RWPE2 (cell line): ENCODE data around the gene PPP1R26.

Experiments used
- ATAC-seq: fragments of 200-7000 bp; cut with Tn5 transposase; 3 replicates; pipeline ENCODE4 v1.9.1; 2021; ENCODE audit warnings: low read depth
- DNase-seq: peaks from one replicate; pipeline ENCODE4 v3.0.0-alpha.2; 2020; ENCODE audit warnings: low spot score
- H3K27ac ChIP-seq: fragments of 450-650 bp; 2 replicates; pipeline ENCODE4 v1.5.1; 2017; ENCODE audit warnings: mild to moderate bottlenecking; ENCODE audit not compliant: poor library complexity, severe bottlenecking
- H3K27me3 ChIP-seq: fragments of 250-450 bp; sonication (Bioruptor Pico); 2 replicates; pipeline ENCODE4 v1.5.1; 2021; ENCODE audit warnings: mild to moderate bottlenecking, moderate library complexity; ENCODE audit not compliant: insufficient read depth, poor library complexity, severe bottlenecking
- H3K36me3 ChIP-seq: fragments of 250-450 bp; sonication (Bioruptor Pico); 2 replicates; pipeline ENCODE4 v1.5.1; 2020; ENCODE audit warnings: low read depth, mild to moderate bottlenecking, moderate library complexity
- H3K4me1 ChIP-seq: fragments of 250-450 bp; sonication (Bioruptor Pico); 2 replicates; pipeline ENCODE4 v1.5.1; 2021; ENCODE audit warnings: mild to moderate bottlenecking, moderate library complexity; ENCODE audit not compliant: insufficient read depth, poor library complexity, severe bottlenecking
- H3K4me3 ChIP-seq: fragments of 250-450 bp; sonication (Bioruptor Pico); 2 replicates; pipeline ENCODE4 v1.5.1; 2021; ENCODE audit warnings: mild to moderate bottlenecking, moderate library complexity; ENCODE audit not compliant: severe bottlenecking
- H3K9me3 ChIP-seq: fragments of 250-450 bp; sonication (Bioruptor Pico); 2 replicates; pipeline ENCODE4 v1.5.1; 2021; ENCODE audit warnings: mild to moderate bottlenecking, moderate library complexity; ENCODE audit not compliant: severe bottlenecking
- TF ChIP-seq, protein P1 (sequence below): fragments of 450-650 bp; IDR thresholded peaks from one replicate; pipeline ENCODE4 v1.5.1; 2017; ENCODE audit warnings: mild to moderate bottlenecking, moderate library complexity; ENCODE audit not compliant: poor library complexity, severe bottlenecking

The PPP1R26 gene

DNA sequence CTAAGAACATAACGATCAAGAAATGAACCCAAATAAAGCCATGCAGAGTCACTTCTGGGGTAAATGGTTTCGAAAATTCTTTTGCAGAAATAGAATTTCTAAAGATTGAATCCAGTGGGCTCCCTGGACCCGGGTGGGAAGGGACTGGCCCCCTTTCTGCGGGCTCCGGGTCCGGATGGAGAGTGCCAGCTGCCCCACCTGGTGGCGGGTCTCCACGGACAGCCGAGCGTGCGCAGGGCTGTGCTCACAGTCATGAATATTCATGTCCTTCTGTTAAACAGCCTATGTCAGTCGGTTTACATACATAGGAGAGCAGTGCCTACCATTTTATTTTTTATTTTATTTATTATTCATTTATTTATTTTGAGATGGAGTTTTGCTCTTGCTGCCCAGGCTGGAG lies 4.7 kb upstream of the PPP1R26 start:
- ATAC-seq (peak; percentile 41; the same call in 1 of the 3 replicates), DNase-seq (no peak)
- no peaks in the 10 kb centered on the region for H3K9me3 ChIP-seq
- TF ChIP-seq, protein P1, sequence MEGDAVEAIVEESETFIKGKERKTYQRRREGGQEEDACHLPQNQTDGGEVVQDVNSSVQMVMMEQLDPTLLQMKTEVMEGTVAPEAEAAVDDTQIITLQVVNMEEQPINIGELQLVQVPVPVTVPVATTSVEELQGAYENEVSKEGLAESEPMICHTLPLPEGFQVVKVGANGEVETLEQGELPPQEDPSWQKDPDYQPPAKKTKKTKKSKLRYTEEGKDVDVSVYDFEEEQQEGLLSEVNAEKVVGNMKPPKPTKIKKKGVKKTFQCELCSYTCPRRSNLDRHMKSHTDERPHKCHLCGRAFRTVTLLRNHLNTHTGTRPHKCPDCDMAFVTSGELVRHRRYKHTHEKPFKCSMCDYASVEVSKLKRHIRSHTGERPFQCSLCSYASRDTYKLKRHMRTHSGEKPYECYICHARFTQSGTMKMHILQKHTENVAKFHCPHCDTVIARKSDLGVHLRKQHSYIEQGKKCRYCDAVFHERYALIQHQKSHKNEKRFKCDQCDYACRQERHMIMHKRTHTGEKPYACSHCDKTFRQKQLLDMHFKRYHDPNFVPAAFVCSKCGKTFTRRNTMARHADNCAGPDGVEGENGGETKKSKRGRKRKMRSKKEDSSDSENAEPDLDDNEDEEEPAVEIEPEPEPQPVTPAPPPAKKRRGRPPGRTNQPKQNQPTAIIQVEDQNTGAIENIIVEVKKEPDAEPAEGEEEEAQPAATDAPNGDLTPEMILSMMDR, result peak; percentile 22
- no peaks in the 10 kb centered on the region for H3K36me3 ChIP-seq
- H3K4me1 ChIP-seq, result no peaks in the 10 kb centered on the region
- no peak overlapping the region for H3K4me3 ChIP-seq
- no peak overlapping the region for H3K27ac ChIP-seq
- no peaks in the 10 kb centered on the region for H3K27me3 ChIP-seq

GRCh38 chr9:135476561-135477355 lies 2.8 kb upstream of the PPP1R26 start:
- Histone ChIP-seq H3K36me3 (no peaks in the 10 kb centered on the region), H3K4me3 (no peak overlapping the region), H3K9me3 (no peaks in the 10 kb centered on the region), H3K27me3 (no peaks in the 10 kb centered on the region), H3K4me1 (no peaks in the 10 kb centered on the region), H3K27ac (no peak overlapping the region)
- ATAC-seq (peak; percentile 30; the same call in 2 of the 3 replicates), DNase-seq (no peak)
- TF ChIP-seq, protein P1, result no peak

- ATAC-seq, result no peak
- no peak overlapping the region for H3K4me3 ChIP-seq
- no peaks in the 10 kb centered on the region for H3K4me1 ChIP-seq
- DNase-seq, result no peak
- TF ChIP-seq, protein P1, result no peak
- no peak overlapping the region for H3K27ac ChIP-seq
- no peaks in the 10 kb centered on the region for H3K27me3 ChIP-seq
- no peaks in the 10 kb centered on the region for H3K9me3 ChIP-seq
- H3K36me3 ChIP-seq, result peaks cover 5% of the 10 kb centered on the region
Observed at GRCh38 chr9:135478191-135478590, 1.4 kb upstream of the PPP1R26 start.

GRCh38 chr9:135478829-135479468 lies 633 bp upstream of the PPP1R26 start:
- peak; percentile 51; the same call in 2 of the 3 replicates for ATAC-seq
- no peak for DNase-seq
- TF ChIP-seq, protein P1, result peak; percentile 15
- Histone ChIP-seq H3K27me3 (no peaks in the 10 kb centered on the region), H3K36me3 (peaks cover 10% of the 10 kb centered on the region), H3K9me3 (no peaks in the 10 kb centered on the region), H3K27ac (no peak overlapping the region), H3K4me3 (peak overlapping the region; percentile 95), H3K4me1 (no peaks in the 10 kb centered on the region)
